ENCODE results near the gene CST7.

Gene CST7

GRCh38 chr20:24950836-24951525 lies 1.9 kb downstream of the CST7 start:
- DNase-seq (ENCODE audit: low read depth): no peak

- no peak for DNase-seq (ENCODE audit: low read depth)
These were observed 2.5 kb downstream of the CST7 start for GRCh38 chr20:24951536-24952083.

- DNase-seq (ENCODE audit: low read depth): no peak
These were observed 3.5 kb downstream of the CST7 start for GRCh38 chr20:24952376-24953208.

GRCh38 chr20:24953209-24953575 lies 4.1 kb downstream of the CST7 start:
- no peak for DNase-seq (ENCODE audit: low read depth)

- DNase-seq (ENCODE audit: low read depth): no peak
These were observed 4.6 kb downstream of the CST7 start for GRCh38 chr20:24953621-24954133.

- DNase-seq (ENCODE audit: low read depth): no peak
These were observed 5.1 kb downstream of the CST7 start for GRCh38 chr20:24954151-24954550.

GRCh38 chr20:24954566-24954965 lies 5.5 kb downstream of the CST7 start:
- no peak for DNase-seq (ENCODE audit: low read depth)

- DNase-seq (ENCODE audit: low read depth): no peak
These were observed 6.0 kb downstream of the CST7 start for GRCh38 chr20:24955045-24955444.

GRCh38 chr20:24956001-24956841 lies 7.2 kb downstream of the CST7 start:
- DNase-seq (ENCODE audit: low read depth): no peak

GRCh38 chr20:24957326-24958016 lies 8.4 kb downstream of the CST7 start:
- no peak for DNase-seq (ENCODE audit: low read depth)

- no peak for DNase-seq (ENCODE audit: low read depth)
These were observed 9.7 kb downstream of the CST7 start for GRCh38 chr20:24958506-24959385.

- no peak for DNase-seq (ENCODE audit: low read depth)
These were observed 10.7 kb downstream of the CST7 start for GRCh38 chr20:24959591-24960301.

- no peak for DNase-seq (ENCODE audit: low read depth)
These were observed 11.3 kb downstream of the CST7 start for GRCh38 chr20:24960302-24960801.

- no peak for DNase-seq (ENCODE audit: low read depth)
These were observed 11.8 kb downstream of the CST7 start for GRCh38 chr20:24960861-24961260.

- no peak for DNase-seq (ENCODE audit: low read depth)
These were observed 12.5 kb downstream of the CST7 start for GRCh38 chr20:24961384-24962181.

- no peak for DNase-seq (ENCODE audit: low read depth)
These were observed 13.1 kb downstream of the CST7 start for GRCh38 chr20:24962182-24962492.

- DNase-seq (ENCODE audit: low read depth): no peak
These were observed 13.4 kb downstream of the CST7 start for GRCh38 chr20:24962510-24962909.

- no peak for DNase-seq (ENCODE audit: low read depth)
These were observed 14.8 kb downstream of the CST7 start for GRCh38 chr20:24963672-24964505.

Data from stimulated activated CD8-positive, alpha-beta memory T cell treated with anti-CD3 and anti-CD28 coated beads, Interleukin-7, amount 100 ng/mL, for 24 hours (primary cell).